GM19395 (cell line): ENCODE measurements around the gene COL23A1.
"Not testable (repeated sequence)": the region's sequence is repeated elsewhere in the genome, so short reads cannot be mapped to it uniquely, and the experiment has no call there.

Experiments used
- ATAC-seq: cut with Tn5 transposase; IDR thresholded peaks from one replicate; pipeline ENCODE4 v1.9.1; 2021; ENCODE audit warnings: mild to moderate bottlenecking, moderate library complexity; ENCODE audit not compliant: unreplicated experiment

Gene COL23A1

GRCh38 chr5:178314961-178315820 is 275.0 kb downstream of the COL23A1 start:
- no peak for ATAC-seq

GRCh38 chr5:178314061-178314660 is 276.0 kb downstream of the COL23A1 start:
- no peak for ATAC-seq

- ATAC-seq = no peak
Observed at GRCh38 chr5:178313316-178313715, 276.9 kb downstream of the COL23A1 start.

- ATAC-seq = no peak
Observed at GRCh38 chr5:178312880-178313282, 277.3 kb downstream of the COL23A1 start.

GRCh38 chr5:178310130-178310865 is 279.9 kb downstream of the COL23A1 start:
- no peak for ATAC-seq

- ATAC-seq = no peak
Observed at GRCh38 chr5:178309271-178310013, 280.8 kb downstream of the COL23A1 start.

GRCh38 chr5:178308541-178309092 is 281.6 kb downstream of the COL23A1 start:
- ATAC-seq = no peak

- no peak for ATAC-seq
Observed at GRCh38 chr5:178307267-178308045, 282.7 kb downstream of the COL23A1 start.

- ATAC-seq = no peak
Observed at GRCh38 chr5:178306430-178307225, 283.6 kb downstream of the COL23A1 start.

GRCh38 chr5:178305801-178306200 is 284.4 kb downstream of the COL23A1 start:
- ATAC-seq = no peak

- ATAC-seq = no peak
Observed at GRCh38 chr5:178304761-178305645, 285.2 kb downstream of the COL23A1 start.

GRCh38 chr5:178304016-178304415 is 286.2 kb downstream of the COL23A1 start:
- ATAC-seq = no peak

- not testable (repeated sequence) for ATAC-seq
Observed at GRCh38 chr5:178302321-178302720, 287.9 kb downstream of the COL23A1 start.

- no peak for ATAC-seq
Observed at GRCh38 chr5:178301641-178302040, 288.6 kb downstream of the COL23A1 start.

GRCh38 chr5:178298283-178298807 is 291.8 kb downstream of the COL23A1 start:
- ATAC-seq = no peak

- no peak for ATAC-seq
Observed at GRCh38 chr5:178297751-178298150, 292.4 kb downstream of the COL23A1 start.

- ATAC-seq = no peak
Observed at GRCh38 chr5:178296066-178296465, 294.1 kb downstream of the COL23A1 start.

- ATAC-seq = no peak
Observed at GRCh38 chr5:178295589-178295988, 294.6 kb downstream of the COL23A1 start.
